Adrenal gland (tissue), 5 donors: ENCODE measurements around the gene SLC39A12.

ENCODE experiments used
- POLR2A ChIP-seq, 2 donors: fragments of 450-650 bp; IDR thresholded peaks; one replicate each; pipeline ENCODE4 v1.6.1; 2017; ENCODE audit warnings: antibody characterized with exemption in 2 of 2, mild to moderate bottlenecking in 2 of 2, moderate library complexity in 1 of 2
- TF ChIP-seq, protein P1 (sequence below), 6 experiments: fragments of 450-650 bp in 4 of 6; fragments of 200-600 bp in 2 of 6; sonication (generic) in 1 of 6; IDR thresholded peaks; 1 replicate in 5 of 6; 2 replicates in 1 of 6; pipeline versions ENCODE4 v1.5.1 to v1.8.0; 2016 to 2021; ENCODE audit warnings: antibody characterized with exemption in 6 of 6, mild to moderate bottlenecking in 2 of 6, moderate library complexity in 1 of 6
- donor health status: DM: no; HTN: no; CAD: no.

DNA sequence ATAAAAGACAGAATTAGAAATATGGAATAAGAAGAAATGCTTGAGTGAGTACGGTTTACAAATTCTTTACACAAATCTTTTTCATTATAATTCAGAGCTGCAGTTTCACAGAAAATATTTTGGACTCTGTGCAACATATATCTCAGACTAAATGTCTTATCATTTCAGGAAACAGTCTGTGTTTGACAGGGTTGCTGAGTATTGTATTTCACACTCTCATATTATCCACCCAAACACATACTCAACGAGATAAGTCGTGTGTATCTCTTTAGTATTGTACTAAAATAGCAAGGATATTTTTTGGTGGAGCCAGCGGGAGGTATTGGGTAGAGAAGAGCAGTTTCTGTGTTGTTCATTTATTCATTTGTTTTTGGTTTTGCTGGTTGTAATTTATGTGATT, 39.0 kb upstream of the SLC39A12 start:
- TF ChIP-seq, protein P1, sequence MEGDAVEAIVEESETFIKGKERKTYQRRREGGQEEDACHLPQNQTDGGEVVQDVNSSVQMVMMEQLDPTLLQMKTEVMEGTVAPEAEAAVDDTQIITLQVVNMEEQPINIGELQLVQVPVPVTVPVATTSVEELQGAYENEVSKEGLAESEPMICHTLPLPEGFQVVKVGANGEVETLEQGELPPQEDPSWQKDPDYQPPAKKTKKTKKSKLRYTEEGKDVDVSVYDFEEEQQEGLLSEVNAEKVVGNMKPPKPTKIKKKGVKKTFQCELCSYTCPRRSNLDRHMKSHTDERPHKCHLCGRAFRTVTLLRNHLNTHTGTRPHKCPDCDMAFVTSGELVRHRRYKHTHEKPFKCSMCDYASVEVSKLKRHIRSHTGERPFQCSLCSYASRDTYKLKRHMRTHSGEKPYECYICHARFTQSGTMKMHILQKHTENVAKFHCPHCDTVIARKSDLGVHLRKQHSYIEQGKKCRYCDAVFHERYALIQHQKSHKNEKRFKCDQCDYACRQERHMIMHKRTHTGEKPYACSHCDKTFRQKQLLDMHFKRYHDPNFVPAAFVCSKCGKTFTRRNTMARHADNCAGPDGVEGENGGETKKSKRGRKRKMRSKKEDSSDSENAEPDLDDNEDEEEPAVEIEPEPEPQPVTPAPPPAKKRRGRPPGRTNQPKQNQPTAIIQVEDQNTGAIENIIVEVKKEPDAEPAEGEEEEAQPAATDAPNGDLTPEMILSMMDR (IDR thresholded peaks at IDR 0.05) = no peak
- TF ChIP-seq POLR2A (IDR thresholded peaks at IDR 0.05) = no peak
